HL-60 (cell line): Measurements from ENCODE around the gene SLC30A1.

ENCODE experiments used
- DNase-seq, 2 experiments: peaks; one replicate each; pipeline ENCODE4 v3.0.0-alpha.2; 2010 to 2020; ENCODE audit warnings: low read depth in 1 of 2, low spot score in 1 of 2
- H3K27ac ChIP-seq: fragments of 250-450 bp; sonication (Bioruptor Pico); replicated peaks from 2 replicates; pipeline ENCODE4 v1.5.1; 2020; ENCODE audit warnings: mild to moderate bottlenecking, moderate library complexity
- H3K27me3 ChIP-seq: fragments of 250-450 bp; sonication (Bioruptor Pico); 2 replicates; pipeline ENCODE4 v1.5.1; 2021; ENCODE audit warnings: mild to moderate bottlenecking, moderate library complexity; ENCODE audit not compliant: insufficient read depth, poor library complexity, severe bottlenecking
- H3K4me3 ChIP-seq: replicated peaks from 2 replicates; pipeline ENCODE4 v1.5.1; 2011; ENCODE audit warnings: mild to moderate bottlenecking, control low read depth, low read length; ENCODE audit not compliant: insufficient read depth
- GABPA ChIP-seq: IDR thresholded peaks from 2 replicates; pipeline ENCODE4 v1.6.1; 2012; ENCODE audit warnings: low read depth
- POLR2AphosphoS5 ChIP-seq: IDR thresholded peaks from 2 replicates; pipeline ENCODE4 v1.6.1; 2012; ENCODE audit warnings: low read depth
- SPI1 ChIP-seq: IDR thresholded peaks from 2 replicates; pipeline ENCODE4 v1.6.1; 2012; ENCODE audit warnings: low read depth, mild to moderate bottlenecking, borderline replicate concordance
- TF ChIP-seq, protein P1 (sequence below): IDR thresholded peaks from 2 replicates; pipeline ENCODE4 v1.6.1; 2012; ENCODE audit warnings: low read depth; ENCODE audit not compliant: insufficient replicate concordance
- TF ChIP-seq, protein P2 (sequence below): IDR thresholded peaks from one replicate; pipeline ENCODE4 v1.5.1; 2011; ENCODE audit warnings: low read length, control low read depth, inconsistent platforms; ENCODE audit not compliant: insufficient read depth

Gene SLC30A1

DNA sequence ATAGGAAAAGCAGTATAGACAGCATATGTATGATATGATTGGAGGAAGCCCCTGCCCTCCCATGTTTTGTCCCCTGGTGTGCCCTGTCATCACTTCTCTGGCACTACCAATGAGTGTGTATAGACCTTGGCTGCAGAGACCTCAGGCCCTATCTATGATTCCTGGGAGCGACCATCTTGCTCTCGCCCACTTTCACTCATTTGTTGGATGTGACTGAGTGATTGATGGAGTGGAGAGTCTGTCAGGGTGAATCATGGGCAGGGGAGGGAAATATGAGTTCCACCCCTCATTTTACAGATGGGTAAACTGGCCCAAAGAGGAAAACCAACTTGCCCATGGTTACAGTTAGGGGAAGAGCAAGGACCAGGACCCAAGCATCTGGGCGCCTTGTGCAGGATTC lies 14.9 kb downstream of the SLC30A1 start:
- H3K27ac ChIP-seq = no peak overlapping the region
- H3K27me3 ChIP-seq = no peaks in the 10 kb centered on the region
- no peak for DNase-seq
- H3K4me3 ChIP-seq = no peak overlapping the region
- TF ChIP-seq POLR2AphosphoS5 = no peak
- TF ChIP-seq, protein P1, sequence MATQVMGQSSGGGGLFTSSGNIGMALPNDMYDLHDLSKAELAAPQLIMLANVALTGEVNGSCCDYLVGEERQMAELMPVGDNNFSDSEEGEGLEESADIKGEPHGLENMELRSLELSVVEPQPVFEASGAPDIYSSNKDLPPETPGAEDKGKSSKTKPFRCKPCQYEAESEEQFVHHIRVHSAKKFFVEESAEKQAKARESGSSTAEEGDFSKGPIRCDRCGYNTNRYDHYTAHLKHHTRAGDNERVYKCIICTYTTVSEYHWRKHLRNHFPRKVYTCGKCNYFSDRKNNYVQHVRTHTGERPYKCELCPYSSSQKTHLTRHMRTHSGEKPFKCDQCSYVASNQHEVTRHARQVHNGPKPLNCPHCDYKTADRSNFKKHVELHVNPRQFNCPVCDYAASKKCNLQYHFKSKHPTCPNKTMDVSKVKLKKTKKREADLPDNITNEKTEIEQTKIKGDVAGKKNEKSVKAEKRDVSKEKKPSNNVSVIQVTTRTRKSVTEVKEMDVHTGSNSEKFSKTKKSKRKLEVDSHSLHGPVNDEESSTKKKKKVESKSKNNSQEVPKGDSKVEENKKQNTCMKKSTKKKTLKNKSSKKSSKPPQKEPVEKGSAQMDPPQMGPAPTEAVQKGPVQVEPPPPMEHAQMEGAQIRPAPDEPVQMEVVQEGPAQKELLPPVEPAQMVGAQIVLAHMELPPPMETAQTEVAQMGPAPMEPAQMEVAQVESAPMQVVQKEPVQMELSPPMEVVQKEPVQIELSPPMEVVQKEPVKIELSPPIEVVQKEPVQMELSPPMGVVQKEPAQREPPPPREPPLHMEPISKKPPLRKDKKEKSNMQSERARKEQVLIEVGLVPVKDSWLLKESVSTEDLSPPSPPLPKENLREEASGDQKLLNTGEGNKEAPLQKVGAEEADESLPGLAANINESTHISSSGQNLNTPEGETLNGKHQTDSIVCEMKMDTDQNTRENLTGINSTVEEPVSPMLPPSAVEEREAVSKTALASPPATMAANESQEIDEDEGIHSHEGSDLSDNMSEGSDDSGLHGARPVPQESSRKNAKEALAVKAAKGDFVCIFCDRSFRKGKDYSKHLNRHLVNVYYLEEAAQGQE = no peak
- no peak for TF ChIP-seq SPI1
- TF ChIP-seq, protein P2, sequence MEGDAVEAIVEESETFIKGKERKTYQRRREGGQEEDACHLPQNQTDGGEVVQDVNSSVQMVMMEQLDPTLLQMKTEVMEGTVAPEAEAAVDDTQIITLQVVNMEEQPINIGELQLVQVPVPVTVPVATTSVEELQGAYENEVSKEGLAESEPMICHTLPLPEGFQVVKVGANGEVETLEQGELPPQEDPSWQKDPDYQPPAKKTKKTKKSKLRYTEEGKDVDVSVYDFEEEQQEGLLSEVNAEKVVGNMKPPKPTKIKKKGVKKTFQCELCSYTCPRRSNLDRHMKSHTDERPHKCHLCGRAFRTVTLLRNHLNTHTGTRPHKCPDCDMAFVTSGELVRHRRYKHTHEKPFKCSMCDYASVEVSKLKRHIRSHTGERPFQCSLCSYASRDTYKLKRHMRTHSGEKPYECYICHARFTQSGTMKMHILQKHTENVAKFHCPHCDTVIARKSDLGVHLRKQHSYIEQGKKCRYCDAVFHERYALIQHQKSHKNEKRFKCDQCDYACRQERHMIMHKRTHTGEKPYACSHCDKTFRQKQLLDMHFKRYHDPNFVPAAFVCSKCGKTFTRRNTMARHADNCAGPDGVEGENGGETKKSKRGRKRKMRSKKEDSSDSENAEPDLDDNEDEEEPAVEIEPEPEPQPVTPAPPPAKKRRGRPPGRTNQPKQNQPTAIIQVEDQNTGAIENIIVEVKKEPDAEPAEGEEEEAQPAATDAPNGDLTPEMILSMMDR = no peak
- TF ChIP-seq GABPA = no peak

DNA sequence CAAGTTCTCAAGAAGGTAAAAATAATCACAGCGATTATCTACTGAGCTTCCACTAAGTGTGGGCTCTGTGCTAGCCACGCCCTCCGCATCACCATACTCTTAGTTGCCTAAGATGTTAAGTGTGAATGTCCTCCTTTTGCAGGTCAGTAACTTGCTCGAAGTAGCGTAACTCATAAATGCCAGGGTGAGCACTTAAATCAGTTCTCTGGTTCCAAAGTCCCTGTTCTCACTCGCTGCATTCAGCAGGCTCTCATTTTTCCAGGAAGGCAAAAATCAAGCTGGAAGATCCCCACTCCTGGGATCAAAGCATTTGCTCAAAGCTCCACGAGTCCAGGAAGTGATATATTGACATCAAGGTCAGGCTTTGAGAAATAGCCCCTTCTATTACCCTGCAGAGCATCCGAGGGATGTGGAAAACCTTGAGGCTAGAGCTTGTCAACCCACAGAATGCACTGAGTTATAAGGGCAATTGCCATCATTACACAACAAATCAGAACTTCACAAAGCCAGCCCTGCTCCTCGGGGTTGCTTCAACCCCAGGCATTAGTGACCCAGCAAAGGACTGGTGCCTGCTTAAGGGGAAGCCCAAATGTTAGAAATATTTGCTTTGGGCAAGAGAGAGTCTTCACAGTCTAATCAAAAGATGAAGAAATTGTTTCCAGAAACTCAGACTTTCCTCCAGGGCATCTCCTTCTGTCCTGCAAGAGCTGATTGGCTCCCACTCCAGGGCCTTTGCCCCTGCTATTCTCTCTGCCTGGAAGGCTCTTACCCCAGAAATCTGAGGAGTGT lies 19.5 kb downstream of the SLC30A1 start:
- no peak overlapping the region for H3K4me3 ChIP-seq
- no peak for DNase-seq
- H3K27ac ChIP-seq = no peak overlapping the region
- no peaks in the 10 kb centered on the region for H3K27me3 ChIP-seq
- TF ChIP-seq SPI1 = no peak
- no peak for TF ChIP-seq POLR2AphosphoS5
- TF ChIP-seq GABPA = no peak
- TF ChIP-seq, protein P1 = no peak
- TF ChIP-seq, protein P2 = no peak

DNA sequence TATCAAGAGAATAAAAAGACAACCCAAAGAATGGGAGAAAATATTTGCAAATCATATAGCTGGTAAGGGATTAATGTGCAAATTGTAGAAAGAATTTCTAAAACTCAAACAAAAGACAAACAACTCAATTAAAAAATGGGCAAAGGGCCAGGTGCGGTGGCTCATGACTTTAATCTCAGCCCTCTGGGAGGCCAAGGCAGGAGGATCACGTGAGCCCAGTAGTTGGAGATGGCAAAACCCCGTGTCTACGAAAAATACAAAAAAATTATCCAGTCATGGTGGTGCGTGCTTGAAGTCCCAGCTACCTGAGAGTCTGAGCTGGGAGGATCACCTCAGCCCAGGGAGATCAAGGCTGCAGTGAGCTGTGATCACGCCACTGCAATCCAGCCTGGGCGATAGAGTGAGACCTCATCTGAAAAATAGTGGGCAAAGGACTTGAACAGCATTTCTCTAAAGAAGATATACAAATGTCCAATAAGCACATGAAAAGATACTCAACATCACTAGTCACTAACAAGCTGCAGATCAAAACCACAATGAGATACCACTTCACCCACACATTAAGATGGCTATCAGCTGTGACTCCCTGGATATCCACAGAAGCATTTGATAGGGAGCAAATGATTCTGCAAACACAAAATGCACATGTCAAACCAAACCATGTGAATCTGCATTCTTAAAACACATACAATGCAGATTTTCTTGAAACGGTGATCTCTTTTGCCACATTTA lies 20.9 kb downstream of the SLC30A1 start:
- no peak for DNase-seq
- no peak for TF ChIP-seq SPI1
- Histone ChIP-seq H3K27ac (no peak overlapping the region), H3K27me3 (no peaks in the 10 kb centered on the region), H3K4me3 (no peak overlapping the region)

DNA sequence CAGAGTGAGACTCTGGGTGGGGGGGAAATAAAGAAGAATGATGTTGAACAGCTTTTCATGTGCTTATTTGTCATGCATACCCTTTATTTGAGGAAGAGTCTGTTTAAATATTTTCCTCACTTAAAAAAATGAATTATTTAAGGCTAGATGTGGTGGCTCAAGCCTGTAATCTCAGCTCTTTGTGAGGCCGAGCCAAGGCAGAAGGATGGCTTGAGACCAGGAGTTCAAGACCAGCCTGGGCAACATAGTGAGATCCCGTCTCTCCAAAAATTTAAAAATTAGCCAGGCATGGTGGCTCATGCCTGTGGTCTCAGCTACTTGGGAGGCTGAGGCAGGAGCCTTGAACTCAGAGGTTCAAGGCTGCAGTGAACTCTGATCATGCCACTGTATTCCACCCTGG lies 25.4 kb downstream of the SLC30A1 start:
- Histone ChIP-seq H3K27ac (no peak overlapping the region), H3K27me3 (no peaks in the 10 kb centered on the region), H3K4me3 (no peak overlapping the region)
- no peak for DNase-seq
- TF ChIP-seq GABPA (no peak), POLR2AphosphoS5 (no peak), SPI1 (no peak)
- TF ChIP-seq, protein P2 = no peak
- TF ChIP-seq, protein P1 = no peak
